Esophagus squamous epithelium (tissue), 5 donors: ENCODE data around the gene RAB6B. TPM values are rescaled to one million over a fixed set of nuclear protein-coding genes. Genes with fewer than 3 reads are reported as not detected.

Experiments used
- DNase-seq: peaks from one replicate; lab custom pipeline; 2025; lab: John Stamatoyannopoulos, UW
- H3K27ac ChIP-seq, 4 donors: fragments of 200-600 bp; sonication (generic); one replicate each; pipeline ENCODE4 v1.5.1; 2016 to 2019; ENCODE audit warnings: mild to moderate bottlenecking in 1 of 4
- H3K27me3 ChIP-seq, 4 donors: fragments of 200-600 bp; sonication (generic); 1 replicate in 3 of 4; 2 replicates in 1 of 4; pipeline versions ENCODE4 v1.5.1 to v1.6.0; 2017 to 2021; ENCODE audit warnings: antibody characterized with exemption in 1 of 4
- H3K36me3 ChIP-seq, 3 donors: fragments of 200-600 bp; sonication (generic); one replicate each; pipeline ENCODE4 v1.5.1; 2016 to 2019
- H3K4me1 ChIP-seq, 3 donors: fragments of 200-600 bp; sonication (generic); one replicate each; pipeline ENCODE4 v1.5.1; 2017 to 2019
- H3K4me3 ChIP-seq, 4 donors: fragments of 200-600 bp; sonication (generic); 1 replicate in 3 of 4; 2 replicates in 1 of 4; pipeline ENCODE4 v1.5.1; 2016 to 2019; ENCODE audit warnings: mild to moderate bottlenecking in 2 of 4, moderate library complexity in 1 of 4
- H3K9me3 ChIP-seq, 3 donors: fragments of 200-600 bp; sonication (generic); one replicate each; pipeline ENCODE4 v1.5.1; 2016 to 2019
- CTCF ChIP-seq, 6 experiments: fragments of 450-650 bp in 4 of 6; fragments of 200-600 bp in 2 of 6; sonication (generic) in 2 of 6; IDR thresholded peaks; one replicate each; pipeline ENCODE4 v1.5.1; 2016 to 2019; ENCODE audit warnings: antibody characterized with exemption in 6 of 6, mild to moderate bottlenecking in 4 of 6, moderate library complexity in 4 of 6
- POLR2A ChIP-seq, 4 donors: fragments of 450-650 bp; IDR thresholded peaks; one replicate each; pipeline ENCODE4 v1.6.1; 2017; ENCODE audit warnings: antibody characterized with exemption in 4 of 4, mild to moderate bottlenecking in 4 of 4, moderate library complexity in 3 of 4
- WGBS, 2 donors: methylation state at CpG; one replicate each; pipeline ENCODE4 v1.1.5; 2018; 5-methylcytosine and 5-hydroxymethylcytosine counted together
- intact Hi-C: fragments of 100-400 bp; cut with DNase I; formaldehyde crosslinking; loops from one replicate; pipeline ENCODE4 v1.15.0; 2022
- total RNA-seq, 4 donors: library from RNA; depleted of rRNA; stranded (reverse); fragments of >200 nt; gene quantifications; one replicate each; pipeline ENCODE4 v1.1.0, GENCODE V29; 2016
- donor health status: DM: yes; HTN: yes; CAD: no.

Gene RAB6B
- total RNA-seq, 4 donors from 2014 or later, result 0.09 to 1.7 (median 0.68) TPM

- Histone ChIP-seq H3K27ac (no peak overlapping the region), H3K9me3 (no peaks in the 10 kb centered on the region), H3K27me3 (no peaks in the 10 kb centered on the region), H3K4me1 (no peaks in the 10 kb centered on the region), H3K4me3 (no peak overlapping the region), H3K36me3 (peaks cover 0 to 14% (median 0%) of the 10 kb centered on the region in 3 donors)
- no peak for DNase-seq
- WGBS, 2 donors, result 77 to 90% methylated on average over 2 to 4 of the region's 9 CpGs
- intact Hi-C loops, result no loop called here
- no peak for TF ChIP-seq POLR2A (IDR thresholded peaks at IDR 0.05)
- TF ChIP-seq CTCF (IDR thresholded peaks at IDR 0.05), result no peak
Measured at GRCh38 chr3:133840055-133840737, 55.5 kb downstream of the RAB6B start.

GRCh38 chr3:133838916-133839800, 56.5 kb downstream of the RAB6B start:
- H3K9me3 ChIP-seq, result no peaks in the 10 kb centered on the region
- peaks cover 0 to 14% (median 0%) of the 10 kb centered on the region in 3 donors for H3K36me3 ChIP-seq
- intact Hi-C loops, result no loop called here
- TF ChIP-seq POLR2A (IDR thresholded peaks at IDR 0.05) (no peak), CTCF (IDR thresholded peaks at IDR 0.05) (no peak)
- DNase-seq, result no peak
- no peaks in the 10 kb centered on the region for H3K27me3 ChIP-seq
- WGBS, 2 donors, result 82 to 100% methylated on average over 1 to 8 of the region's 12 CpGs
- no peak overlapping the region for H3K27ac ChIP-seq
- no peaks in the 10 kb centered on the region for H3K4me1 ChIP-seq
- no peak overlapping the region for H3K4me3 ChIP-seq

- no peaks in the 10 kb centered on the region for H3K27me3 ChIP-seq
- TF ChIP-seq CTCF (IDR thresholded peaks at IDR 0.05) (no peak), POLR2A (IDR thresholded peaks at IDR 0.05) (no peak)
- 89 to 93% methylated on average over 1 to 2 of the region's 4 CpGs for WGBS, 2 donors
- peaks cover 0 to 14% (median 0%) of the 10 kb centered on the region in 3 donors for H3K36me3 ChIP-seq
- intact Hi-C loops, result no loop called here
- H3K27ac ChIP-seq, result no peak overlapping the region
- H3K9me3 ChIP-seq, result no peaks in the 10 kb centered on the region
- no peaks in the 10 kb centered on the region for H3K4me1 ChIP-seq
- H3K4me3 ChIP-seq, result no peak overlapping the region
- DNase-seq, result no peak
Measured at GRCh38 chr3:133838296-133838789, 57.3 kb downstream of the RAB6B start.

GRCh38 chr3:133837487-133838295, 58.0 kb downstream of the RAB6B start:
- intact Hi-C loops, result no loop called here
- Histone ChIP-seq H3K27ac (no peak overlapping the region), H3K4me1 (no peaks in the 10 kb centered on the region), H3K4me3 (no peak overlapping the region), H3K27me3 (no peaks in the 10 kb centered on the region), H3K36me3 (peaks cover 0 to 14% (median 0%) of the 10 kb centered on the region in 3 donors), H3K9me3 (no peaks in the 10 kb centered on the region)
- TF ChIP-seq CTCF (IDR thresholded peaks at IDR 0.05) (no peak), POLR2A (IDR thresholded peaks at IDR 0.05) (no peak)
- DNase-seq, result no peak
- WGBS, 2 donors, result 94 to 95% methylated on average over 9 to 12 of the region's 22 CpGs
